ENCODE data around the gene PSORS1C1. TPM values are rescaled to one million over a fixed set of nuclear protein-coding genes. Genes with fewer than 3 reads are reported as not detected.
"Not testable (repeated sequence)": the region's sequence is repeated elsewhere in the genome, so short reads cannot be mapped to it uniquely, and the experiment has no call there.

Gene PSORS1C1
- total RNA-seq, 6 experiments from 2014 or later: 0.07 to 0.42 TPM; not detected in 4

GRCh38 chr6:31162463-31163165 is 48.0 kb downstream of the PSORS1C1 start:
- intact Hi-C loops (cut with DNase I): no loop called here
- H3K4me3 ChIP-seq: no peak overlapping the region
- no peaks in the 10 kb centered on the region for H3K9me3 ChIP-seq
- H3K27ac ChIP-seq: no peak overlapping the region
- no peak for DNase-seq
- 80% methylated on average over 1 of the region's 13 CpGs for WGBS (ENCODE audit: insufficient coverage, low coverage, low lambda C conversion rate, missing lambda C conversion rate)
- H3K36me3 ChIP-seq: no peaks in the 10 kb centered on the region
- peaks cover 0 to 3% (median 0%) of the 10 kb centered on the region in 4 donors for H3K4me1 ChIP-seq
- no peak for ATAC-seq
- no peaks in the 10 kb centered on the region for H3K27me3 ChIP-seq
- TF ChIP-seq CTCF (IDR thresholded peaks at IDR 0.05) (no peak), POLR2A (IDR thresholded peaks at IDR 0.05) (no peak)

- H3K4me1 ChIP-seq: peaks cover 0 to 3% (median 0%) of the 10 kb centered on the region in 4 donors
- peak; percentile 76 to 90 (median 79) for ATAC-seq
- no peak for TF ChIP-seq POLR2A (IDR thresholded peaks at IDR 0.05)
- TF ChIP-seq CTCF (IDR thresholded peaks at IDR 0.05): no peak
- no peak for DNase-seq
- no peaks in the 10 kb centered on the region for H3K36me3 ChIP-seq
- H3K4me3 ChIP-seq: no peak overlapping the region
- no peaks in the 10 kb centered on the region for H3K27me3 ChIP-seq
- intact Hi-C loops (cut with DNase I): no loop called here
- H3K9me3 ChIP-seq: no peaks in the 10 kb centered on the region
- no peak overlapping the region for H3K27ac ChIP-seq
Observed at GRCh38 chr6:31163922-31164321, 49.3 kb downstream of the PSORS1C1 start.

- H3K4me1 ChIP-seq; intact Hi-C loops (cut with DNase I); ATAC-seq; H3K27me3 ChIP-seq; H3K36me3 ChIP-seq; H3K4me3 ChIP-seq; DNase-seq; H3K27ac ChIP-seq; H3K9me3 ChIP-seq: not testable (repeated sequence)
- no CpG with 5 or more reads among the region's 9 CpGs for WGBS (ENCODE audit: insufficient coverage, low coverage, low lambda C conversion rate, missing lambda C conversion rate)
Observed at GRCh38 chr6:31164475-31165063, 50.0 kb downstream of the PSORS1C1 start.

GRCh38 chr6:31165064-31165832 is 50.6 kb downstream of the PSORS1C1 start:
- DNase-seq; H3K4me3 ChIP-seq; H3K36me3 ChIP-seq; ATAC-seq; H3K4me1 ChIP-seq; H3K9me3 ChIP-seq; H3K27ac ChIP-seq; intact Hi-C loops (cut with DNase I); H3K27me3 ChIP-seq: not testable (repeated sequence)
- WGBS (ENCODE audit: insufficient coverage, low coverage, low lambda C conversion rate, missing lambda C conversion rate): 90% methylated on average over 5 of the region's 17 CpGs

- intact Hi-C loops (cut with DNase I): no loop called here
- ATAC-seq (no peak), DNase-seq (no peak)
- no peak overlapping the region for H3K27ac ChIP-seq
- no peak overlapping the region for H3K4me3 ChIP-seq
- WGBS (ENCODE audit: insufficient coverage, low coverage, low lambda C conversion rate, missing lambda C conversion rate): 87% methylated on average over 3 of the region's 5 CpGs
- H3K9me3 ChIP-seq: no peaks in the 10 kb centered on the region
- H3K27me3 ChIP-seq: no peaks in the 10 kb centered on the region
- TF ChIP-seq CTCF (IDR thresholded peaks at IDR 0.05) (no peak), POLR2A (IDR thresholded peaks at IDR 0.05) (no peak)
- no peaks in the 10 kb centered on the region for H3K36me3 ChIP-seq
- peaks cover 0 to 3% (median 0%) of the 10 kb centered on the region in 4 donors for H3K4me1 ChIP-seq
Observed at GRCh38 chr6:31165986-31166385, 51.4 kb downstream of the PSORS1C1 start.
